Iris pigment epithelial cell (primary cell): ENCODE measurements around the gene MFAP4.

Experiments used
- DNase-seq: peaks from one replicate; pipeline ENCODE4 v3.0.0-alpha.2; 2011; ENCODE audit warnings: low read depth

The MFAP4 gene

DNA sequence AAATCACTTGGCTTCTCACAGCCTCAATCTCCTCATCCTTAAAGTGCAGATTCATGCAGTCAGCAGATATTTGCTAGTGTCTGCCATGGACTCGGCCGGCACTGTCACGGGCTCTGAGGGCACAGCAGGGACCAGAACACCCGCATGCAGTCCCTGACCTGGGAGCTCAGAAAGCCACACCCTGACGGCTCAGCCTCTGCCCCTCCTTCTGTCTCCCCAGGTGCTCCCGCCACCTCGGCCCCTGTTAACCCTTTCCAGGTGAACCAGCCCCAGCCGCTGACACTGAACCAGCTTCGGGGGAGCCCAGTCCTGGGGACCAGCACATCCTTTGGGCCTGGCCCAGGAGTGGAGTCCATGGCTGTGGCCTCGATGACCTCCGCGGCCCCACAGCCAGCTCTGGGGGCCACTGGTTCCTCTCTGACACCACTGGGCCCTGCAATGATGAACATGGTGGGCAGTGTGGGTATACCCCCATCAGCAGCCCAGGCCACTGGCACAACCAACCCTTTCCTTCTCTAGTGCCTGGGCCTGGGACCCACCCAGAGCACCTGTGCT is 53.2 kb downstream of the MFAP4 start:
- no peak for DNase-seq
